GM18508 (cell line): ENCODE results near the gene CEP162.
A peak's percentile ranks its signal among the peaks of the same experiment; 100 is the strongest.
"Not testable (repeated sequence)": the region's sequence is repeated elsewhere in the genome, so short reads cannot be mapped to it uniquely, and the experiment has no call there.

ENCODE experiments used
- ATAC-seq: cut with Tn5 transposase; IDR thresholded peaks from one replicate; pipeline ENCODE4 v1.9.1; 2021; ENCODE audit warnings: moderate number of reproducible peaks; ENCODE audit not compliant: insufficient read depth, unreplicated experiment

Gene CEP162, protein sequence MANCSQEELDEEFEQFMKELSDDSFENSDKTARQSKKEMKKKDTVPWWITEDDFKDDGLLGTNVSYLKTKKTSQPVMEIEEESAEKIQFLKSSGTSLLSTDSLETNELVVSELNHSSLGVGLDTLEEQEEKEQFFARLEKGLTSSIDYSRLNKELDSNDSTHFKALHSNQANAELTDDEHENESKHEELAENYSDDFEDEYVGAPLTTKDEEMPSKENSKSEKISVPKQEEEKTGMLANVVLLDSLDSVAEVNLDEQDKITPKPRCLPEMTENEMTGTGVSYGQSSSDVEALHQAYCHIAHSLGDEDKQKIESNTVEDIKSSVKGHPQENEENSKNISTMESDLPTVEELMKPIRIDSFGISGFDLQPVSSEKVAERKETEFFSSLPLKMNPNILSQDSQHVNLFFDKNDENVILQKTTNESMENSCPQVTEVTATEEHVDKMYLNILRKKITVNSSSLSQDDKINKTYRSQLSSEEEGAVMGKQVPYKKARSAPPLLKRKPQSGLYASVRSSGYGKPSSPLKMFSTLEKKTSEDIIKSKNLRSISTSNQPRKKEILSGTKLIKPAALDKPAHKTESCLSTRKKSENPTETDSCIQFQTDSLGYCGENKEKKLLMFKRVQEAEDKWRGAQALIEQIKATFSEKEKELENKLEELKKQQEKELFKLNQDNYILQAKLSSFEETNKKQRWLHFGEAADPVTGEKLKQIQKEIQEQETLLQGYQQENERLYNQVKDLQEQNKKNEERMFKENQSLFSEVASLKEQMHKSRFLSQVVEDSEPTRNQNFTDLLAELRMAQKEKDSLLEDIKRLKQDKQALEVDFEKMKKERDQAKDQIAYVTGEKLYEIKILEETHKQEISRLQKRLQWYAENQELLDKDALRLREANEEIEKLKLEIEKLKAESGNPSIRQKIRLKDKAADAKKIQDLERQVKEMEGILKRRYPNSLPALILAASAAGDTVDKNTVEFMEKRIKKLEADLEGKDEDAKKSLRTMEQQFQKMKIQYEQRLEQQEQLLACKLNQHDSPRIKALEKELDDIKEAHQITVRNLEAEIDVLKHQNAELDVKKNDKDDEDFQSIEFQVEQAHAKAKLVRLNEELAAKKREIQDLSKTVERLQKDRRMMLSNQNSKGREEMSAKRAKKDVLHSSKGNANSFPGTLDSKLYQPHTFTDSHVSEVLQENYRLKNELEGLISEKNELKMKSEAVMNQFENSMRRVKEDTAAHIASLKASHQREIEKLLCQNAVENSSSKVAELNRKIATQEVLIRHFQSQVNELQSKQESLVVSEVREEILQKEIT (N-terminal part only)

DNA sequence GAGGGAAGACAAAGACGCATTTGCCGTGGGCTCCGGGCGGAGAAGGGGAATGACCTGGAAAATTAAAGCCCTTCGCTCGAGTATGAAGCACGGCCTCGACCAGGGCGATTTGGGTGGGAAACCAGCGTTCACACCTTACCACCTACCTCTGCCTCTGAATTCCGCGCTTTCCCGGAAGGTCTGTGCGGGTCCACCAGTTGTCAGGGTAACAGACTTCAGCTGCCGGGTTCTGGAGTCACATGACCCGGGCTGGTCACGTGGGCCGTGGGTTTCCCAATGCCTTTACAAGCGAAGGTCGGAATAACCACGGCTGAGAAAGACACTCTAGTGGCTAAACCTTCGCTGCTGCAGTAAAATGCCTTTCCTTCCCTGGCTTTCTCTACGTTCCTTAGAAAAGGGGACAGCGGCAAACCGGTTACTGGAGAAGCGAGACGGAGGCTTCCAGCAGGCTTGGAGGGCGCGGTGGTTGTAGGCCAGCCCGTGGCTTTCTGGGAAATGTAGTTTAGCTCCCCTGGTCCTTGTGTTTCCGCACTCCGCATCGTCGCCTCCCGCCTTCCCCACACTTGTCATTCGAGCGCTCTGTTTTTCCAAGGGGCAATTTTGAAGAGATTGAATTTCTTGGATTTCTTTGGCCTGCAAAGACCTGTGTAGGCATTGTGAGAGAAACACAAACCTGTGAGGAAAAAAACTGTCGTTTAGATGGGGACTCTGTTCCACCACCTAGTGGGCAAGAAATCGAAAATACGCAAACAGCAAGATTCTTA, at the start of gene CEP162:
Gene CEP162 (minus strand): TSS at position 210 of the 764 bp plus-strand sequence. CDS start 1,250 bp downstream, outside the sequence.
- peak; percentile 95 for ATAC-seq

DNA sequence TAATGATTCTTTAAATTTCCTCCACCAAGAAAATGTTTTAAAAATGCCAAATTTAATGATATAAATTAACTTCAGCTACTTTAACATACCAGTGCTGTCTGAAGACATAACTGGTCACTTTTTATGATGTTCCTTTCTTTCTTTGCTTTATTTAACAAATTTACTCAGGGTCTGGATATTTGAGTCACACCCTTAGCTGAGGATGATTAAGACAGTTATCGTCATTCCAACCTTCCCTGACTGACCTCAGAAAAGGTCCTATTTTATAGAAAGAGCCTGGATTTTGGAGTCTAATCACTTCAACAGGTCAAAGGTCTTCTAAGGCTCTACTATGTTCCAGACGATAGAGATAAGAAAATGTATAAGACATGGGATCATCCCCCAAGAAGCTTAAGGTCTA, 47.4 kb upstream of the CEP162 start:
- no peak for ATAC-seq

DNA sequence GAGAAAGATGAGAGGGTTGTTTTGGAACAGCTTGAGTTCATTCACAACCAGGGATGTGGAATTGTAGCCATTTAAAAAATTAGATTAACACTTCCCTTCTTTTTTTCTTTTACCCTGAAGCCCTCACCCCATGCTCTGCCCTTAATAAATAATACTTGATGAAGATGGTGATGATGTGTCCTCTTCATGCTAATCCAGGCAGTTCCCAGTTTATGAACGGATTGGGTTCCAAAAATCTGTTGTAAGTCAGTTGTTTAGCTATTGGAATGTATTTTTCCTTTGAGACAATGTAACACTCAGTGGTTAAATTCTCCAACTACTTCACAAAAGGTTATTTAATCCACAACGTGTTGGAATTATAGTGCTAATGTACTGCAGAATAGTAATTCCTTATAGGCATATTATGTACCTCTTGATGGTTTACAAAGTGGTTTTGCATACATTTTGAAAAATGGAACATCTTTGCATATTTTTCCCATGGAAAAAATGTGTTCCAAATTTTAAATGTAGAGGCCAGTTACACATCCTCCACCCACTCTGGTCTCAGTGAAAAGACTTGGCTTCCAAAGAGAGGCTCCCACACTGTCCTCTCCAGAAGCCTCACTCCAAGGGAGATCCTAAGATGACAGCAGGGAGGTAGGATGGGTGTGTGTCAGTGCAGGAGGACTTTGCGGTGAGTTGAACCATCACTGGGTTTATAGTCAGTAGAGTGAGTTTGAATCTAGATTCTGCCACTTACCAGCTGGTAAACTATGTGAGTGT, 45.8 kb upstream of the CEP162 start:
- ATAC-seq = no peak

GRCh38 chr6:84272298-84272697, 44.9 kb upstream of the CEP162 start:
- no peak for ATAC-seq

- no peak for ATAC-seq
These were observed 43.7 kb upstream of the CEP162 start for GRCh38 chr6:84271061-84271716.

GRCh38 chr6:84269947-84270733, 42.7 kb upstream of the CEP162 start:
- ATAC-seq = no peak

- no peak for ATAC-seq
These were observed 41.3 kb upstream of the CEP162 start for GRCh38 chr6:84268781-84269180.

- no peak for ATAC-seq
These were observed 36.1 kb upstream of the CEP162 start for GRCh38 chr6:84263557-84263956.

- ATAC-seq = no peak
These were observed 33.5 kb upstream of the CEP162 start for GRCh38 chr6:84260926-84261325.

DNA sequence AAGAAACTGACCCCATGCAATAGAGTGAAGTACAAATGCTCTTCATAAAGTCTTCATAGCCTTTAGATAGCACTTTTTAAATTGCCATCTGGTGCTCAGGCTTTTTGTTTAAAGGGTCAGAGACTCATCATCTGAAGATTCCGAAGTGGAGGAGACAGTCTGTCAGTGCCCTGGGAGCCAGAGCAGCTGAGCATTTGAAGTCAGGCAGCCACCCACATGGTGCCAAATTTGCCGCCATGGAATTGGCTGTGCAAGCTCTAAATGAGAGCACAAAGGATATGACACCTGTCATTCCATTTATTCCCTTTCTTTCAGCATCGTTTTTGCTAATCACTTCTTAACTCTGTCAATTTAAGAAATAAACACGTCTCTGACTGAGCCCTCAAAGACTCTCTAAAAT, 32.8 kb upstream of the CEP162 start:
- ATAC-seq = no peak

- ATAC-seq = no peak
These were observed 31.4 kb upstream of the CEP162 start for GRCh38 chr6:84258866-84259265.

DNA sequence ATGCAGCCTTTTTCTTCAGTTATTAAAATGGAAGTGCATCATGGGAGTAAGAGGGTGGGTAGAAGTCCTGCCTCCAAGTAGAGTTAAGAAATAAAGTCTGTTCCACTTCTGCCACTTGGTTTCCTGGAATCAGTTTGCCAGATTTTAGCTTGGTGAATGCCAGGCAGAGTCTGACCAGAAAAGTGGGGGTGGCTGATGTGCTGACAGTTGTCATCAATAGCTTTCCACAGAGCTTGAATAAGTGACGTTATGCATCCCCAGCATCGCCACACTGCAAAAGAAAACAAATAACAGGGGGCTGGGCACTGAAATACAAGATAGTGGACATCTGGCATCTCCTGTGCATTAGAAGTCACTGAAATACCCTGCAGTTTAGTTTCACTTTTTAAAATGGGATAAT, 30.8 kb upstream of the CEP162 start:
- no peak for ATAC-seq

DNA sequence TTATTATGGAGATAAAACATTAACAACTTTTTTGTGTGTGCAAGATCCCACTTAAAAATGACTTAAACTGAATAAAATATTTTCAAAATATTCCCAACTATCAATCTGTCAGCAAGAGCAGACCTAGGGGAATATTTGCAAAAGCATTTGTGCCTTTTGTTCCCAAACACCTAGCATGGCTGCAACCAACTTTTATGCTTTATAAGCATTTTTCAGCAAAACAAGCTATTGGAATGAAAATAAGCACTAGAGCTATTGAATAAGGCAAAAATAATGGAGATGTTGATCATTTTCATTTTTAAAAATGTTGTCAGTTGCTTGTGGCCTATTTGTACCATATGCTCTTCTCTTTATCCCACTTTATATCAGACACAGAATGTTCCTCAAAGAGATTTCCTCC, 28.2 kb upstream of the CEP162 start:
- ATAC-seq = no peak

- no peak for ATAC-seq
These were observed 25.9 kb upstream of the CEP162 start for GRCh38 chr6:84253380-84253779.

GRCh38 chr6:84251891-84252539, 24.6 kb upstream of the CEP162 start:
- no peak for ATAC-seq

DNA sequence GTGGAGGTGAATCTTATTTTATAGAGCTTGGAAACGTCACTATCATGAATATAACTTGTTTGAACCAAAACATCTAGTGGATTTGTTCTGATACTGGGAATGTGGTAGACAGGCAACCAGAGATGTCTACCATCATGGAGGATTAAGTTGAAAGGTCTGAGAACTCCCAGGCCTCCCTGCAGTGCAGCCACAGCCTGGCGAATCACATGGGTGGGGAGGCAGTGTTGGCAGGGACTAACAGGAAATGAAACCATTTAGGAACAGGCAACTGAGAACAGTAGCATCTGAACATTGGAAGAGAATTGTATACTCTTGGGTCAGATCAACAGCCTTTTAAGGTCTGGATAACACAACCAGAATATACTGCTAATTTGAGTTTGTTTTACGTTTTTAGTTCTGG, 22.3 kb upstream of the CEP162 start:
- ATAC-seq = no peak

DNA sequence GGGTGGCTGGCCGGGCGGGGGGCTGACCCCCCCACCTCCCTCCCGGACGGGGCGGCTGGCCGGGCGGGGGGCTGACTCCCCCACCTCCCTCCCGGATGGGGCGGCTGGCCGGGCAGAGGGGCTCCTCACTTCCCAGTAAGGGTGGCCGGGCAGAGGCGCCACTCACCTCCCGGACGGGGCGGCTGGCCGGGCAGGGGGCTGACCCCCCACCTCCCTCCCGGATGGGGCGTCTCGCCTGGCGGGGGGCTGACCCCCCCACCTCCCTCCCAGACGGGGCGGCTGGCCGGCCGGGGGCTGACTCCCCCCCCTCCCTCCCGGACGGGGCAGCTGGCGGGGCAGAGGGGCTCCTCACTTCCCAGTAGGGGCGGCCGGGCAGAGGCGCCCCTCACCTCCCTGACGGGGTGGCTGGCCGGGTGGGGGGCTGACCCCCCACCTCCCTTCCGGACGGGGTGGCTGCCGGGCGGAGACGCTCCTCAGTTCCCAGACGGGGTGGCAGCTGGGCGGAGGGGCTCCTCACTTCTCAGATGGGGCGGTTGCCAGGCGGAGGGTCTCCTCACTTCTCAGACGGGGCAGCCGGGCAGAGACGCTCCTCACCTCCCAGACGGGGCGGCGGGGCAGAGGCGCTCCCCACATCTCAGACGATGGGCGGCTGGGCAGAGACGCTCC, 17.1 kb upstream of the CEP162 start:
- not testable (repeated sequence) for ATAC-seq
